A549 (cell line): ENCODE measurements around the gene MBP. TPM values are rescaled to one million over a fixed set of nuclear protein-coding genes. Genes with fewer than 3 reads are reported as not detected.

Source experiments
- ATAC-seq, 2 experiments: fragments of 200-7000 bp in 1 of 2; fragments of >200 bp in 1 of 2; cut with Nextera tagmentation in 1 of 2; cut with Tn5 transposase in 1 of 2; 3 replicates each; pipeline versions ENCODE4 v1.8.0 to v1.9.1; 2018 to 2020; ENCODE audit warnings: mild to moderate bottlenecking in 1 of 2, moderate library complexity in 1 of 2
- CTCF ChIA-PET: fragments of 300-600 bp; sonication (Branson Sonifier 250); formaldehyde crosslinking; extraction: SDS; loops from one replicate; lab custom pipeline; 2021; ENCODE audit warnings: antibody characterized with exemption, inconsistent platforms; lab: Yijun Ruan, JAX
- POLR2A ChIA-PET: fragments of 350-600 bp; formaldehyde crosslinking; extraction: SDS; loops from one replicate; lab custom pipeline; 2021; ENCODE audit warnings: antibody characterized with exemption, inconsistent platforms; lab: Yijun Ruan, JAX
- DNase-seq, 2 experiments: peaks; one replicate each; pipeline versions ENCODE4 v3.0.0 to v3.0.0-alpha.2; 2011 to 2016; ENCODE audit warnings: low read depth in 1 of 2, low spot score in 1 of 2
- FAIRE-seq: peaks from 2 replicates; lab custom pipeline; 2011; peaks lifted over from hg19 to GRCh38; lab: Jason Lieb, UNC
- H3K27ac ChIP-seq, 2 experiments: fragments of >200 bp; sonication (Bioruptor Twin); formaldehyde crosslinking; 3 replicates each; pipeline ENCODE4 v1.5.1; 2016 to 2017
- H3K4me1 ChIP-seq: fragments of >200 bp; sonication (Bioruptor Twin); formaldehyde crosslinking; 3 replicates; pipeline ENCODE4 v1.6.1; 2016
- H3K4me2 ChIP-seq: fragments of >200 bp; sonication (Bioruptor Twin); formaldehyde crosslinking; 3 replicates; pipeline ENCODE4 v1.6.1; 2016
- H3K4me3 ChIP-seq: fragments of >200 bp; sonication (Bioruptor Twin); formaldehyde crosslinking; 3 replicates; pipeline ENCODE4 v1.5.1; 2016
- H3K9me3 ChIP-seq: fragments of >200 bp; sonication (Bioruptor Twin); formaldehyde crosslinking; 3 replicates; pipeline ENCODE4 v1.6.1; 2016
- EHF ChIP-seq: fragments of 250-450 bp; sonication (Bioruptor Pico); IDR thresholded peaks from 2 replicates; pipeline ENCODE4 v1.5.0; 2020; ENCODE audit warnings: mild to moderate bottlenecking
- GATA3 ChIP-seq: IDR thresholded peaks from 2 replicates; pipeline ENCODE4 v1.6.1; 2012; ENCODE audit warnings: borderline replicate concordance
- HDAC2 ChIP-seq: fragments of 200-600 bp; sonication (generic); IDR thresholded peaks from 2 replicates; pipeline ENCODE4 v1.6.1; 2016
- HEYL ChIP-seq: fragments of 250-450 bp; sonication (Bioruptor Pico); IDR thresholded peaks from 2 replicates; pipeline ENCODE4 v1.8.0; 2021; ENCODE audit warnings: mild to moderate bottlenecking, moderate library complexity
- HOXA7 ChIP-seq: fragments of 250-450 bp; sonication (Bioruptor Pico); IDR thresholded peaks from 2 replicates; pipeline ENCODE4 v1.5.0; 2020; ENCODE audit warnings: mild to moderate bottlenecking, moderate library complexity
- JUNB ChIP-seq: fragments of >200 bp; sonication (Bioruptor Twin); formaldehyde crosslinking; IDR thresholded peaks from 2 replicates; pipeline ENCODE4 v1.6.1; 2016
- KDM1A ChIP-seq: fragments of 200-600 bp; sonication (generic); IDR thresholded peaks from 2 replicates; pipeline ENCODE4 v1.6.1; 2016; ENCODE audit warnings: low read depth, mild to moderate bottlenecking
- MYC ChIP-seq: IDR thresholded peaks from 2 replicates; pipeline ENCODE4 v1.6.1; 2012; ENCODE audit warnings: mild to moderate bottlenecking, inconsistent platforms, low read length, improper control_type of control experiment, borderline replicate concordance
- NFE2L2 ChIP-seq: fragments of 150-350 bp; conservative IDR thresholded peaks from 2 replicates; pipeline ENCODE4 v1.6.1; 2014; ENCODE audit warnings: low read length
- NR3C1 ChIP-seq: fragments of >200 bp; sonication (Bioruptor Twin); formaldehyde crosslinking; IDR thresholded peaks from 3 replicates; pipeline ENCODE4 v1.6.1; 2017
- PHF8 ChIP-seq: fragments of 200-600 bp; sonication (generic); IDR thresholded peaks from 2 replicates; pipeline ENCODE4 v1.6.1; 2016; ENCODE audit warnings: low read depth, mild to moderate bottlenecking, antibody characterized with exemption, moderate library complexity, borderline replicate concordance
- RARB ChIP-seq: fragments of 250-450 bp; sonication (Bioruptor Pico); IDR thresholded peaks from 2 replicates; pipeline ENCODE4 v1.8.0; 2021; ENCODE audit warnings: mild to moderate bottlenecking, moderate library complexity
- RCOR1 ChIP-seq: fragments of 150-350 bp; IDR thresholded peaks from 2 replicates; pipeline ENCODE4 v1.6.1; 2014; ENCODE audit warnings: antibody characterized with exemption, low read length, low read depth
- RNF2 ChIP-seq: fragments of 200-600 bp; sonication (generic); IDR thresholded peaks from 2 replicates; pipeline ENCODE4 v1.6.1; 2016; ENCODE audit warnings: low read depth, mild to moderate bottlenecking, antibody characterized with exemption, moderate library complexity, borderline replicate concordance
- TFCP2L1 ChIP-seq: fragments of 250-450 bp; sonication (Bioruptor Pico); IDR thresholded peaks from 2 replicates; pipeline ENCODE4 v1.5.0; 2021; ENCODE audit warnings: mild to moderate bottlenecking
- ZFP36 ChIP-seq: fragments of 450-650 bp; IDR thresholded peaks from 2 replicates; pipeline ENCODE4 v1.6.1; 2014; ENCODE audit warnings: borderline replicate concordance; ENCODE audit not compliant: partially characterized antibody
- WGBS: methylation state at CpG from one replicate; pipeline ENCODE4 v1.1.6; 2017; ENCODE audit errors: missing lambda C conversion rate; 5-methylcytosine and 5-hydroxymethylcytosine counted together
- polyA plus RNA-seq, 4 experiments: library from polyadenylated mRNA; depleted of rRNA in 3 of 4; stranded (reverse); fragments of >200 nt; fragmentation: RNase III in 1 of 4; extraction: RNeasy Plus Mini Kit Qiagen cat#74134 plus additional on column Dnase treatment in 1 of 4; gene quantifications; 2 replicates in 3 of 4; 3 replicates in 1 of 4; pipeline ENCODE4 v1.2.3, GENCODE V29; 2011 to 2017
- TF ChIP-seq, protein P1 (sequence below): fragments of 450-650 bp; IDR thresholded peaks from 2 replicates; pipeline ENCODE4 v1.6.1; 2014; ENCODE audit warnings: antibody characterized with exemption
- TF ChIP-seq, protein P2 (sequence below): fragments of >200 bp; sonication (Bioruptor Twin); formaldehyde crosslinking; IDR thresholded peaks from 3 replicates; pipeline ENCODE4 v1.6.1; 2016
- TF ChIP-seq, protein P3 (sequence below): fragments of >200 bp; sonication (Bioruptor Twin); formaldehyde crosslinking; IDR thresholded peaks from 2 replicates; pipeline ENCODE4 v1.6.1; 2016
- TF ChIP-seq, protein P4 (sequence below): IDR thresholded peaks from 2 replicates; pipeline ENCODE4 v1.6.1; 2012; ENCODE audit warnings: low read depth, borderline replicate concordance
- TF ChIP-seq, protein P5 (sequence below): fragments of >200 bp; sonication (Bioruptor Twin); formaldehyde crosslinking; IDR thresholded peaks from 3 replicates; pipeline ENCODE4 v1.5.1; 2016
- TF ChIP-seq, protein P6 (sequence below): fragments of 200-600 bp; sonication (generic); IDR thresholded peaks from 2 replicates; pipeline ENCODE4 v1.6.1; 2016; ENCODE audit warnings: antibody characterized with exemption, mild to moderate bottlenecking, moderate library complexity

MBP gene
- polyA plus RNA-seq, 2 of the 4 experiments (the other 2 are of a cell fraction) = 8.6 to 33.1 TPM

DNA sequence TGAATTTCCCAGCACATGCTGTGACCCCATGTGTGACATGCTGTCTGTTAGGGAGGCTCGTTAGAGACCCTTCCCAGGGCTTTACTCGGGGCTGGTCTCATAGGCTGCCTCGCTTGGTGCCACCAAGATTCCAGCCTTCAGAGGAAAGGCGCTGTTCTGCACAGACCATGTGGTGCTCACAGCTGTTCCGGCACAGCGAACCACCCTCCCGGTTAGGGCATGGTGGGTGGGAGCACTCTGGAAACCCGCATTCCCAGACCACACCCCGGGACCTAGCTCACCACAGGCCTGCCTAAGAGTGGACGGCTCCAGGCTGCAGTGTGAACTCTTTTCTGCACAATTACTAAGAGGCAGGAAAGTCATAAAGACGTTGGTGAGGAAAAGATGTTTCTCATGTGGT is 112.0 kb downstream of the MBP start:
- CTCF ChIA-PET = interaction anchor here (1.2 kb wide), 1 partner anchor 8 kb away, joined by 3 read pairs; no protein-coding TSS in a partner anchor
- FAIRE-seq = no peak

DNA sequence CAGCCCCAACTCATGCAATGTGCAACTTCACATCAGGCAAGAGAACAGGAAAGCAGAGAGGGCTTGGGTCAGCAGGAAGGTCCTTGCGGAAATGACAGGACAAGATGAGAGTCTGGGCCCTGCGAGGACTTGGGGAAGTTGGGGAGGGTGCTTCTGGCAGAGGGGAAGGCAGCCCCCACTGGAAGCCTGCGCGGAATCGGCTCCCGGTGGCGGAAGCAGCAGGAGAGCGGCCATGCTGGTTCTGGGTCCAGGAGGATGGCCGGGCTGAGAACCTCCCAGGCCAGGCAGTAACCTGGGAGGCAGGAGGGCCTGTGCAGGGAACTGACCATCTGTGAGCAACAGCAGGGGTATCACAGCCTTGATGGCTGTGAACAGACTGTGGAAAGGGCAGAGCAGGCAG is 112.9 kb downstream of the MBP start:
- Histone ChIP-seq H3K4me1 (no peaks in the 10 kb centered on the region), H3K9me3 (no peaks in the 10 kb centered on the region), H3K4me3 (no peak overlapping the region), H3K27ac (no peak overlapping the region), H3K4me2 (no peak overlapping the region)
- 89% methylated on average over 6 of the region's 9 CpGs for WGBS
- ChIA-PET CTCF (interaction anchor here (1.2 kb wide), 1 partner anchor 8 kb away, joined by 3 read pairs; no protein-coding TSS in a partner anchor), POLR2A (no interaction called here)
- no peak for ATAC-seq
- FAIRE-seq = no peak
- DNase-seq = no peak
- TF ChIP-seq EHF (CRISPR knock-in tag) (no peak), GATA3 (no peak), KDM1A (no peak), MYC (no peak), HOXA7 (CRISPR knock-in tag) (no peak), TFCP2L1 (CRISPR knock-in tag) (no peak), HEYL (no peak)
- TF ChIP-seq, protein P1, sequence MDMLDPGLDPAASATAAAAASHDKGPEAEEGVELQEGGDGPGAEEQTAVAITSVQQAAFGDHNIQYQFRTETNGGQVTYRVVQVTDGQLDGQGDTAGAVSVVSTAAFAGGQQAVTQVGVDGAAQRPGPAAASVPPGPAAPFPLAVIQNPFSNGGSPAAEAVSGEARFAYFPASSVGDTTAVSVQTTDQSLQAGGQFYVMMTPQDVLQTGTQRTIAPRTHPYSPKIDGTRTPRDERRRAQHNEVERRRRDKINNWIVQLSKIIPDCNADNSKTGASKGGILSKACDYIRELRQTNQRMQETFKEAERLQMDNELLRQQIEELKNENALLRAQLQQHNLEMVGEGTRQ = no peak

More for the DNA sequence above, 112.0 kb downstream of the MBP start:
- H3K4me1 ChIP-seq = no peaks in the 10 kb centered on the region
- no peaks in the 10 kb centered on the region for H3K9me3 ChIP-seq
- H3K4me2 ChIP-seq = no peak overlapping the region
- no peak for DNase-seq
- 75% methylated on average over 7 of the region's 11 CpGs for WGBS
- no peak for ATAC-seq
- no peak overlapping the region for H3K27ac ChIP-seq
- TF ChIP-seq, protein P2, sequence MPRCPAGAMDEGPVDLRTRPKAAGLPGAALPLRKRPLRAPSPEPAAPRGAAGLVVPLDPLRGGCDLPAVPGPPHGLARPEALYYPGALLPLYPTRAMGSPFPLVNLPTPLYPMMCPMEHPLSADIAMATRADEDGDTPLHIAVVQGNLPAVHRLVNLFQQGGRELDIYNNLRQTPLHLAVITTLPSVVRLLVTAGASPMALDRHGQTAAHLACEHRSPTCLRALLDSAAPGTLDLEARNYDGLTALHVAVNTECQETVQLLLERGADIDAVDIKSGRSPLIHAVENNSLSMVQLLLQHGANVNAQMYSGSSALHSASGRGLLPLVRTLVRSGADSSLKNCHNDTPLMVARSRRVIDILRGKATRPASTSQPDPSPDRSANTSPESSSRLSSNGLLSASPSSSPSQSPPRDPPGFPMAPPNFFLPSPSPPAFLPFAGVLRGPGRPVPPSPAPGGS = no peak
- TF ChIP-seq KDM1A (no peak), GATA3 (no peak), HDAC2 (no peak), RNF2 (no peak), HOXA7 (CRISPR knock-in tag) (no peak), NR3C1 (no peak), TFCP2L1 (CRISPR knock-in tag) (no peak), NFE2L2 (no peak), JUNB (no peak), ZFP36 (no peak), MYC (no peak), PHF8 (no peak), RCOR1 (no peak), RARB (no peak)
- TF ChIP-seq, protein P3, sequence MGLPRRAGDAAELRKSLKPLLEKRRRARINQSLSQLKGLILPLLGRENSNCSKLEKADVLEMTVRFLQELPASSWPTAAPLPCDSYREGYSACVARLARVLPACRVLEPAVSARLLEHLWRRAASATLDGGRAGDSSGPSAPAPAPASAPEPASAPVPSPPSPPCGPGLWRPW = no peak
- TF ChIP-seq, protein P4, sequence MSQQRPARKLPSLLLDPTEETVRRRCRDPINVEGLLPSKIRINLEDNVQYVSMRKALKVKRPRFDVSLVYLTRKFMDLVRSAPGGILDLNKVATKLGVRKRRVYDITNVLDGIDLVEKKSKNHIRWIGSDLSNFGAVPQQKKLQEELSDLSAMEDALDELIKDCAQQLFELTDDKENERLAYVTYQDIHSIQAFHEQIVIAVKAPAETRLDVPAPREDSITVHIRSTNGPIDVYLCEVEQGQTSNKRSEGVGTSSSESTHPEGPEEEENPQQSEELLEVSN = no peak
- TF ChIP-seq, protein P1 = no peak
- TF ChIP-seq, protein P5, sequence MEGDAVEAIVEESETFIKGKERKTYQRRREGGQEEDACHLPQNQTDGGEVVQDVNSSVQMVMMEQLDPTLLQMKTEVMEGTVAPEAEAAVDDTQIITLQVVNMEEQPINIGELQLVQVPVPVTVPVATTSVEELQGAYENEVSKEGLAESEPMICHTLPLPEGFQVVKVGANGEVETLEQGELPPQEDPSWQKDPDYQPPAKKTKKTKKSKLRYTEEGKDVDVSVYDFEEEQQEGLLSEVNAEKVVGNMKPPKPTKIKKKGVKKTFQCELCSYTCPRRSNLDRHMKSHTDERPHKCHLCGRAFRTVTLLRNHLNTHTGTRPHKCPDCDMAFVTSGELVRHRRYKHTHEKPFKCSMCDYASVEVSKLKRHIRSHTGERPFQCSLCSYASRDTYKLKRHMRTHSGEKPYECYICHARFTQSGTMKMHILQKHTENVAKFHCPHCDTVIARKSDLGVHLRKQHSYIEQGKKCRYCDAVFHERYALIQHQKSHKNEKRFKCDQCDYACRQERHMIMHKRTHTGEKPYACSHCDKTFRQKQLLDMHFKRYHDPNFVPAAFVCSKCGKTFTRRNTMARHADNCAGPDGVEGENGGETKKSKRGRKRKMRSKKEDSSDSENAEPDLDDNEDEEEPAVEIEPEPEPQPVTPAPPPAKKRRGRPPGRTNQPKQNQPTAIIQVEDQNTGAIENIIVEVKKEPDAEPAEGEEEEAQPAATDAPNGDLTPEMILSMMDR = no peak
- TF ChIP-seq, protein P6, sequence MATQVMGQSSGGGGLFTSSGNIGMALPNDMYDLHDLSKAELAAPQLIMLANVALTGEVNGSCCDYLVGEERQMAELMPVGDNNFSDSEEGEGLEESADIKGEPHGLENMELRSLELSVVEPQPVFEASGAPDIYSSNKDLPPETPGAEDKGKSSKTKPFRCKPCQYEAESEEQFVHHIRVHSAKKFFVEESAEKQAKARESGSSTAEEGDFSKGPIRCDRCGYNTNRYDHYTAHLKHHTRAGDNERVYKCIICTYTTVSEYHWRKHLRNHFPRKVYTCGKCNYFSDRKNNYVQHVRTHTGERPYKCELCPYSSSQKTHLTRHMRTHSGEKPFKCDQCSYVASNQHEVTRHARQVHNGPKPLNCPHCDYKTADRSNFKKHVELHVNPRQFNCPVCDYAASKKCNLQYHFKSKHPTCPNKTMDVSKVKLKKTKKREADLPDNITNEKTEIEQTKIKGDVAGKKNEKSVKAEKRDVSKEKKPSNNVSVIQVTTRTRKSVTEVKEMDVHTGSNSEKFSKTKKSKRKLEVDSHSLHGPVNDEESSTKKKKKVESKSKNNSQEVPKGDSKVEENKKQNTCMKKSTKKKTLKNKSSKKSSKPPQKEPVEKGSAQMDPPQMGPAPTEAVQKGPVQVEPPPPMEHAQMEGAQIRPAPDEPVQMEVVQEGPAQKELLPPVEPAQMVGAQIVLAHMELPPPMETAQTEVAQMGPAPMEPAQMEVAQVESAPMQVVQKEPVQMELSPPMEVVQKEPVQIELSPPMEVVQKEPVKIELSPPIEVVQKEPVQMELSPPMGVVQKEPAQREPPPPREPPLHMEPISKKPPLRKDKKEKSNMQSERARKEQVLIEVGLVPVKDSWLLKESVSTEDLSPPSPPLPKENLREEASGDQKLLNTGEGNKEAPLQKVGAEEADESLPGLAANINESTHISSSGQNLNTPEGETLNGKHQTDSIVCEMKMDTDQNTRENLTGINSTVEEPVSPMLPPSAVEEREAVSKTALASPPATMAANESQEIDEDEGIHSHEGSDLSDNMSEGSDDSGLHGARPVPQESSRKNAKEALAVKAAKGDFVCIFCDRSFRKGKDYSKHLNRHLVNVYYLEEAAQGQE = no peak
- no peak overlapping the region for H3K4me3 ChIP-seq
- POLR2A ChIA-PET = no interaction called here
